ENCODE results near the gene DIABLO. TPM values are rescaled to one million over a fixed set of nuclear protein-coding genes. Genes with fewer than 3 reads are reported as not detected.
"Not testable (repeated sequence)": the region's sequence is repeated elsewhere in the genome, so short reads cannot be mapped to it uniquely, and the experiment has no call there.

DIABLO gene
- polyA plus RNA-seq, 6 donors from 2014 or later, result 38.0 to 61.1 (median 54.3) TPM

DNA sequence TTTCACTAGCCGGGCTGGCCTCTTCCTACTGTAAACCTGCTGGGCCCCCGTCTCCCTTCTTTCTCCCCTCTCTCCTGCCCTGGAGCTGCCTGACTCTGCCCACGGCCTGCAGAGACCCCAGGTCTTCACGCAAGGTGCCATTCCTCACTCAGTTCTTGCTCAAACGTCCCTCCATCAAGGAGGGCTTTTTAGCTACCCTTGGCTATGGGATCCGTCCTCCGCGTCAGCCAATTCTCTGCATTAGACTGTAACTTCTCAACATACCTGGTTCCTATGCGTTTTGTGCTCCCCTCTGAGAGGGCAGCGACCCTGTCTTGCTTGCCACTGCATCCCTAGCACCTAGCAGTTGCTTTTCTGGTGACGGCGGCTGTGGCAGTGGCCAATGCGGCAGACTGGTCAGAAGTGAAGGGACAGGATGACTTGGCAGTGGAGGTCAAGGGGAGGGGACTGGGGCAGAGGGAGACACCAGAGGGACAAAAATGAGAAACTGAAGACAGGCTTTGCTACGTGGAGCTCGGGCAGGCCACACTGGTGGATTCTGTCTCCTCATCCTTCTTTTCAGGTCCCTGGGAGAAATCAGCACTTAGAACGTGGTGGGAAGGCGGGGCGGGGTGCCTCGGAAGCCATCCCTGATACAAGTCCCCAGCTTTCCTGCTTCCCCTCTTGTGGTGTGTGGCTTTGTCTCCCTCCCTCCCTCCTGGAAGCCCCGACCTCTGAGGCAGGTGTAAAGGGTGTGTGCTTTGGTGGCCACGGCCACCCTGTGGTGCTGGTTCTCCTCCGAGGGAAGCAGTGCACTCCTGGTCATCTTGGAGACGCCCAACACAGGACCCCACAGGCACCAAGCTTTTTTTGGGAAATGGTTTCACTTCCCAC is 20.6 kb downstream of the DIABLO start:
- Mint-ChIP-seq H3K27me3 (peaks cover 9 to 32% (median 30%) of the 10 kb centered on the region in 3 donors), H3K36me3 (peaks cover 11 to 13% of the 10 kb centered on the region in 2 donors), H3K9me3 (no peaks in the 10 kb centered on the region), H3K4me3 (peak overlapping the region in 7 of 8 donors; percentile 50 to 87 (median 72)), H3K4me1 (peaks cover 9 to 23% (median 17%) of the 10 kb centered on the region in 3 donors), H3K27ac (peak overlapping the region in 3 of 6 donors; percentile 29 to 72 (median 57))
- DNase-seq, result no peak
- ATAC-seq (ENCODE audit: low read depth in 2 of 2), result no peak

DNA sequence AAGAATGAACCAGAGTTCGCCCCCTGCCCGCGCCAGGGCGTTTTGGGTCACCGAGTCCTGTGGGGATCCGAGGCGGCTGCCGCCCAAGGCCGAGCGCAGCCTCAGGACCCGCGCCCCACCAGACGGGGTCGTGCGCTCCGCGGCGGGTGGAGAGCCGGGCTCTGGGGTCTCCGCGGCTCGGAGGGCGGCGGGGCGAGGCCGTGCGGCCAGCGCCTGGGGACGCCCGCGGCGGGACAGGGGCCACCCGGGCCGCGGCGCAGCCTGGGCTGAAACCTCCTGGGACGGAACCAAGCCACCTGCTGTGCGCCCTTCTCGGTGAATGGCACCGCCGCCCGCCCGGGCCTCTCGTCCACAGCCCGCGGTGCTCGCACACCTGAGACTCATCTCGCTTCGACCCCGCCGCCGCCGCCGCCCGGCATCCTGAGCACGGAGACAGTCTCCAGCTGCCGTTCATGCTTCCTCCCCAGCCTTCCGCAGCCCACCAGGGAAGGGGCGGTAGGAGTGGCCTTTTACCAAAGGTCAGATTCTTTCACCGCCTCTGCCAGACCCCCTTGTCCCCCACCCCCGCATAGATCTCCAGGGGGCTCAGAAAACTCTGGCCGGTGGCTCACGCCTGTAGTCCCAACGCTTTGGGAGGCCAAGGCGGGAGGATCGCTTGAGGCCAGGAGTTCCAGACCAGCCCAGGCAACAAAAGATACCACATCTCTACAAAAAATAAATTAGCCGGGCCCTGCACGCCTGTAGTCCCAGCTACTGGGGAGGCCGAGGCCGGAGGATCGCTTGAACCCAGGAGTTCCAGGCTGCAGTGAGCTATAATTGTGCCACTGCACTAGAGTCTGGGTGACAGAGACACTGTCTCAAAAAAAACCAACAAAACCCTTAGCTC is 21.4 kb downstream of the DIABLO start:
- Mint-ChIP-seq H3K4me1 (peaks cover 9 to 23% (median 17%) of the 10 kb centered on the region in 3 donors), H3K4me3 (peak overlapping the region; percentile 37 to 87 (median 73)), H3K36me3 (peaks cover 9 to 11% of the 10 kb centered on the region in 2 donors), H3K27ac (peak overlapping the region in 3 of 6 donors; percentile 29 to 66 (median 32)), H3K9me3 (no peaks in the 10 kb centered on the region), H3K27me3 (peaks cover 9 to 40% (median 39%) of the 10 kb centered on the region in 3 donors)
- peak; percentile 44 to 48 for ATAC-seq (ENCODE audit: low read depth in 2 of 2)
- no peak for DNase-seq

DNA sequence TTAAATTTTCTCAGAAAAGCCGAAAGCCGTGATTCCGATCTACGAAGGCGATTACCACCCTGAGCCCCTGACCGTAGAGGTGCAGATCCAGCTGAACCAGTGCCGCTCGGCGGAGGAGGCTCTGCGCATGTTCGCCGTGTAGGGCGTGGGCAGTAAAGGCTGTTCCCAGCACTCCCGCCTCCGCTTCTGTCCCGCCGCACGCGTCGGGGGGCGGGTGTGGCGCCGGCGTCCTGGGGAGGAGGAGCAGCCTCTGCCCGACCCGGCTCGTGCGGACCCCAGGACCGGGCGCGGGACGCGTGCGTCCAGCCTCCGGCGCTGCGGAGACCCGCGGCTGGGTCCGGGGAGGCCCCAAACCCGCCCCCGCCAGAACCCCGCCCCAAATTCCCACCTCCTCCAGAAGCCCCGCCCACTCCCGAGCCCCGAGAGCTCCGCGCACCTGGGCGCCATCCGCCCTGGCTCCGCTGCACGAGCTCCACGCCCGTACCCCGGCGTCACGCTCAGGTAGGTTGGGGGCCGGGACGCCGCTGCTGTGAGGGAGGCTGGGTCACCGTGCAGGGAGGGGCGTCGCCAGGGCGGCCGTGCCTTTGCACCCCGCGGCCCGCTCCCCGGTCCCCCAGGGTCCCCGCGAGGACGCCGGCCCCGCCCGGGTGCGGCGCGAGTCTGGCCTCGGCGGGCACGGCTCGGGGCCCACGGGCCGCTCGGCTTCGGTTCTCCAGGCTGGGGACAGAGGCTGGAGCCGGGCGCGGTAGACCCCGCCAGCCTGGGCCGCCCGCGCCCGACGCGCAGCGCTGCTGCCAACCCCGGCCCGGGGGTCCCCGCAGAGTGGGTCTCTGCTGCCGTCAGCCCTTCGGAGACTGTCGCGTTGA is 22.3 kb downstream of the DIABLO start, which contains the start of gene B3GNT4:
TSS of gene B3GNT4 (plus strand) at position 409 of the 866 bp plus-strand sequence. CDS start 910 bp downstream, outside the sequence.
- Mint-ChIP-seq H3K9me3 (no peaks in the 10 kb centered on the region), H3K4me1 (peaks cover 9 to 23% (median 17%) of the 10 kb centered on the region in 3 donors), H3K27ac (peak within 1 kb of the TSS in 1 of 6 donors; percentile 32), H3K36me3 (peaks cover 6 to 7% of the 10 kb centered on the region in 2 donors), H3K27me3 (peaks cover 9 to 41% (median 41%) of the 10 kb centered on the region in 3 donors), H3K4me3 (peak within 1 kb of the TSS; percentile 77 to 89 (median 82))
- ATAC-seq (ENCODE audit: low read depth in 2 of 2) (peak; percentile 55 to 57), DNase-seq (peak; percentile 41)

- not testable (repeated sequence) for DNase-seq; H3K27ac Mint-ChIP-seq; H3K9me3 Mint-ChIP-seq; H3K36me3 Mint-ChIP-seq; ATAC-seq (ENCODE audit: low read depth in 2 of 2)
- H3K4me1 Mint-ChIP-seq, result peaks cover 9 to 23% (median 17%) of the 10 kb centered on the region in 3 donors
- H3K27me3 Mint-ChIP-seq, result peaks cover 14 to 48% (median 45%) of the 10 kb centered on the region in 3 donors
- peak overlapping the region; percentile 77 to 89 (median 82) for H3K4me3 Mint-ChIP-seq
Observed at GRCh38 chr12:122202811-122203210, 23.0 kb downstream of the DIABLO start.

DNA sequence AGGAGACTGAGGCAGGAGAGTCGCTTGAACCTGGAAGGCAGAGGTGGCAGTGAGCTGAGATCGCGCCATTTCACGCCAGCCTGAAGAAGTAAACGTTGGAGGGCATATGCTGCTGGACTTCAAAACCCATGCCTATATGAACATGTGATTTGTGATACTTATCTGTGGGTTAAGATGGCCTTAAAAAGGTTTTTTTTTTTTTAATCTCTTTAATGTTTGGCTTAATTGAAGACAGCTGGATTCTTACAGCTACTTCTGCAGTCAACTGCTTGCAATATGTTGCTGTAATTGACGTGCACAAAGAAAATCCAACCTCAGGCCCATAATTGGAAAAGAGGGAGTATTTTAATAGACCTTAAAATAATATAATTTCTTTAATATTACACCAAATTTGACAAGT is 23.8 kb downstream of the DIABLO start:
- Mint-ChIP-seq H3K4me3 (peak overlapping the region in 2 of 8 donors; percentile 51 to 77), H3K9me3 (no peaks in the 10 kb centered on the region), H3K36me3 (no peaks in the 10 kb centered on the region), H3K27ac (no peak overlapping the region), H3K27me3 (peaks cover 14 to 56% (median 53%) of the 10 kb centered on the region in 3 donors), H3K4me1 (peaks cover 9 to 23% (median 17%) of the 10 kb centered on the region in 3 donors)
- no peak for DNase-seq
- no peak for ATAC-seq (ENCODE audit: low read depth in 2 of 2)

DNA sequence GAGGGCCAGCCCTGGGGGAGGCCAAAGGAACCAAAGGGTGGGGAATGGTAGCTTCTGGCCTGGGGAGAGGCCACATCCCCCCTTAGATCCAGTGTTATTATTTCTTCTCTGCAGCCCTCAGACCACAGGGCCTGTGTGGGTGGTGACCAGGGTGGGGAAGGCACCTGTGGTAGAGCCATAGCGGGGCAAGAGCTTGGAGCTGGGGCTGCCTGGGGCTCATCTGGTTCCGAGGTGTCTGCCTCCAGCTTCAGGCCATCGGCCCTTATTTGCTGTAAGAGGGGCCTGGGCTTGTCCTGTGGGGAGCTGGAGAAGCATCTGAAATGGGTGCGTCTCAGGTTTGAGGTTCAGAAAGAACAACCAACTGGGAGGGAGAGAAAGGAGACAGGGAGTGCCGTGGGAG is 24.5 kb downstream of the DIABLO start:
- peak overlapping the region in 2 of 8 donors; percentile 64 to 69 for H3K4me3 Mint-ChIP-seq
- no peak overlapping the region for H3K27ac Mint-ChIP-seq
- ATAC-seq (ENCODE audit: low read depth in 2 of 2) (no peak), DNase-seq (no peak)
- peaks cover 9 to 20% (median 17%) of the 10 kb centered on the region in 3 donors for H3K4me1 Mint-ChIP-seq
- H3K9me3 Mint-ChIP-seq, result no peaks in the 10 kb centered on the region
- H3K27me3 Mint-ChIP-seq, result peaks cover 14 to 57% (median 55%) of the 10 kb centered on the region in 3 donors
- no peaks in the 10 kb centered on the region for H3K36me3 Mint-ChIP-seq

- H3K9me3 Mint-ChIP-seq, result peaks cover 0 to 5% (median 1%) of the 10 kb centered on the region in 7 donors
- peaks cover 3 to 4% of the 10 kb centered on the region in 2 donors for H3K36me3 Mint-ChIP-seq
- DNase-seq (no peak), ATAC-seq (ENCODE audit: low read depth in 2 of 2) (no peak)
- H3K4me3 Mint-ChIP-seq, result no peak overlapping the region
- no peak overlapping the region for H3K27ac Mint-ChIP-seq
- H3K27me3 Mint-ChIP-seq, result peaks cover 15 to 58% (median 57%) of the 10 kb centered on the region in 3 donors
- H3K4me1 Mint-ChIP-seq, result peaks cover 9 to 19% (median 17%) of the 10 kb centered on the region in 3 donors
Observed at GRCh38 chr12:122200541-122201175, 25.2 kb downstream of the DIABLO start.

DNA sequence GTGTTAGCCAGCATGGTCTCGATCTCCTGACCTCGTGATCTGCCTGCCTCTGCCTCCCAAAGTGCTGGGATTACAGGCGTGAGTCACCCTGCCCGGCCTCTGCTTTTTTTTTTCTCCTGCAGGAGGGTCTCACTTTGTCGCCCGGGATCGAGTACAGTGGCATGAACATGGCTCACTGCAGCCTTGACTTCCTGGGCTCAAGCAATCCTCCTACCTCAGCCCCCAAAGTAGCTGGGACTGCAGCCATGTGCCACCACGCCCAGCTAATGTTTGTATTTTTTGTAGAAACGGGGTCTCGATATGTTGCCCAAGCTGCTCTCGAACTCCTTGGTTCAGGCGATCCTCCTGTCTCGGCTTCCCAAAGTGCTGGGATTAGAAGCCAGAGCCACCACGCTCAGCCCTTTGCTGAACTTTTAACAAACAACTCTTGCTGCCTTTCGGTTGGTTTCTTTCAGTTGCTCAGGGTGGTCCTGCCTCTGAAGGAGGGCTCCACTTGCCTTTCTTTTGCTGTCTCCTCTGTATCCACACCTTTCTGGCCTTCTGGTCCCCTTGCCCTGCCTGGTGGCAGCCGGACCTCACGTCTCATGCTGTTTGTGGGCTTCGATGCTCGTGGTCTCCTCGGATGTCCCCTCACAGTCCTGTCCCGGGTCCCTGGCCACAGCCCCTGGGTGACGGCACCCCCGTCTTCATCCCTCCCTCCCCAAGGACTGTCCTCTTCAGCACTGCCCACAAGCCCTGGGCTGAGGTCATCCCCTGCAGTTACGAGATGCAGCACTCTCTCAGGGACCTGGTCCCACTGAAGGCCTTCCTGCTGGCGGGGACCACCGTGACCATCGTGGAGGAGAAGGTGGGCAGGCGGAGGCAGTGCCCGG is 26.1 kb downstream of the DIABLO start:
- H3K27ac Mint-ChIP-seq, result no peak overlapping the region
- DNase-seq (no peak), ATAC-seq (ENCODE audit: low read depth in 2 of 2) (no peak)
- peaks cover 0 to 13% (median 8%) of the 10 kb centered on the region in 7 donors for H3K9me3 Mint-ChIP-seq
- H3K4me3 Mint-ChIP-seq, result no peak overlapping the region
- peaks cover 3 to 14% (median 11%) of the 10 kb centered on the region in 3 donors for H3K4me1 Mint-ChIP-seq
- H3K36me3 Mint-ChIP-seq, result peaks cover 7 to 8% of the 10 kb centered on the region in 2 donors
- peaks cover 12 to 56% (median 50%) of the 10 kb centered on the region in 3 donors for H3K27me3 Mint-ChIP-seq

DNA sequence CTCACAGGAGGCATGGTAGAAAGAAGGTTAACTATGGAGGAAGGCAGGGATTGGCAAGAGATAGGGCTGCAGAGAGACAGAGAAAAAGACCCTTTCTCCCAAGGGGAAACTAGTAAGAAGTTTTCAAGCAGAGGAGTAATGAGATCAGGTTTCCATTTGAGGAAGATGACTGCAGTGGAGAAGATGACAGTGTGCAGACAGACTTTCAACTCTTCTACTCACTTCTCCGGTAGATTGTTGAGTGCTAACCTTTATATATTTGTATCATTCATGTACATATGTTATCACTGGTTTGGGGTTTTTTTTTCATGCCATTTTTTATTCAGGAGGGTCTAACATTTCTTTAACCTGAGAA is 28.3 kb downstream of the DIABLO start:
- peak overlapping the region in 1 of 6 donors; percentile 63 for H3K27ac Mint-ChIP-seq
- ATAC-seq (ENCODE audit: low read depth in 2 of 2) (no peak), DNase-seq (no peak)
- peaks cover 0 to 1% (median under 1%) of the 10 kb centered on the region in 3 donors for H3K4me1 Mint-ChIP-seq
- peaks cover 7 to 8% of the 10 kb centered on the region in 2 donors for H3K36me3 Mint-ChIP-seq
- H3K9me3 Mint-ChIP-seq, result peaks cover 0 to 16% (median 8%) of the 10 kb centered on the region in 7 donors
- no peak overlapping the region for H3K4me3 Mint-ChIP-seq
- peaks cover 9 to 49% (median 43%) of the 10 kb centered on the region in 3 donors for H3K27me3 Mint-ChIP-seq

DNA sequence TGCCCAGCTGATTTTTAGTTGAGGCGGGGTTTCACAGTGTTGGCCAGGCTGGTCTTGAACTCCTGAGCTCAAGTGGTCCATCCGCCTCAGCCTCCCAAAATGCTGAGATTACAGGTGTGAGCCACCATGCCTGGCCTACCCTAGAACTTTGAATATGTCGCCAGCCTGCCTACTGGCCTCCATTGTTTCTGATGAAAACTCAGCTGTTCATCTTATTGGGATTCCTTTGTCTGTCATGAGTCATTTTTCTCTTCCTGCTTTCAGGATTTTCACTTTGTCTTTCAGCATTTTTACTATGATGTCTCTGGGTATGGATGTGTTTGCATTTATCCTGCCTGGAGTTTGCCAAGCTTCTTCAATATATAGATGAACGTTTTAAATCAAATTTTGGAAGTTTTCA is 30.4 kb downstream of the DIABLO start:
- Mint-ChIP-seq H3K9me3 (peaks cover 0 to 16% (median 8%) of the 10 kb centered on the region in 7 donors), H3K27ac (no peak overlapping the region), H3K36me3 (peaks cover 7 to 8% of the 10 kb centered on the region in 2 donors), H3K4me3 (no peak overlapping the region), H3K4me1 (peaks cover 4 to 7% (median 6%) of the 10 kb centered on the region in 3 donors), H3K27me3 (peaks cover 9 to 46% (median 34%) of the 10 kb centered on the region in 3 donors)
- no peak for DNase-seq
- no peak for ATAC-seq (ENCODE audit: low read depth in 2 of 2)

DNA sequence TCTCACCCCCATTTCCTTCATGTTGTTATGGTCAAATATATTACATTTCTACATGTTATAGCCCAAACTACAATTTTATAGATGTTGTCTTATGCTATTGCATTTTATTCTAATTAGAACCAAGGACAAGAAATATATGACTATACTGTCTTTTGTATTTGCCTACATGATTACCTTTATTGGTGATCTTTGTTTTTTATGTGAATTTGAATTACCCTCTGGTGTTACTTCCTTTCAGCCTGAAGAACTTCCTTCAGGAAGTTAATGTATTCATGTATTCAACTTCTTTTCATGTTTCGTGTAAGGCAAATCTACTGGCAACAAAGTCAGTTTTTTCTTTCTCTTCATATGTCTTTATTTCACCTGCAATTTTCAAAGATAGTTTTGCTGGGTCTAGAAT is 31.0 kb downstream of the DIABLO start:
- H3K4me3 Mint-ChIP-seq, result no peak overlapping the region
- H3K27ac Mint-ChIP-seq, result no peak overlapping the region
- peaks cover 4 to 7% (median 6%) of the 10 kb centered on the region in 3 donors for H3K4me1 Mint-ChIP-seq
- no peak for DNase-seq
- H3K27me3 Mint-ChIP-seq, result peaks cover 9 to 40% (median 28%) of the 10 kb centered on the region in 3 donors
- H3K36me3 Mint-ChIP-seq, result peaks cover 7 to 8% of the 10 kb centered on the region in 2 donors
- ATAC-seq (ENCODE audit: low read depth in 2 of 2), result no peak
- peaks cover 0 to 16% (median 8%) of the 10 kb centered on the region in 7 donors for H3K9me3 Mint-ChIP-seq

Measured in naive B cell (primary cell).